ENCODE measurements around the gene ITPRIP. TPM values are rescaled to one million over a fixed set of nuclear protein-coding genes. Genes with fewer than 3 reads are reported as not detected.

Gene ITPRIP
- total and polyA plus RNA-seq, 2 of the 8 experiments (the other 6 are each of a cell fraction or from before 2014, with no cell fraction given), result 15.3 to 16.9 TPM

DNA sequence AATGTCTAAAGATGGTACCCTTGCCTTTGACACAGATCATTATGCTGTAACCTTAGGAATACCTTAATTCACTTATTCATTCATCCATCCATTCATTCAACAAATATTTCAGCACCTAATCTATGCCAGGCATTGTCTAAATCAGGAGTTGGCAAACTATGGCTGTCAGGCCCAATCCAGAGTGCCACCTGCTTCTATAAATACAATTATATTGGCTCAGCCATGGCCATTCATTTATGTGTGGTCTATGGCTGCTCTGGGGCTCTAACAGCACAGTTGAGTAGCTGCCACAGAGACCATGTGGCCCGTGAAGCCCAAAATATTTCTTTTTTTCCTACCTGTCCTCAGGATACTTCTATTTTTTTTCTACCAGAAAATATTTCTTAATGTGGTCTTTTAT, 6.0 kb upstream of the ITPRIP start (continued):
- TF ChIP-seq, protein P1, sequence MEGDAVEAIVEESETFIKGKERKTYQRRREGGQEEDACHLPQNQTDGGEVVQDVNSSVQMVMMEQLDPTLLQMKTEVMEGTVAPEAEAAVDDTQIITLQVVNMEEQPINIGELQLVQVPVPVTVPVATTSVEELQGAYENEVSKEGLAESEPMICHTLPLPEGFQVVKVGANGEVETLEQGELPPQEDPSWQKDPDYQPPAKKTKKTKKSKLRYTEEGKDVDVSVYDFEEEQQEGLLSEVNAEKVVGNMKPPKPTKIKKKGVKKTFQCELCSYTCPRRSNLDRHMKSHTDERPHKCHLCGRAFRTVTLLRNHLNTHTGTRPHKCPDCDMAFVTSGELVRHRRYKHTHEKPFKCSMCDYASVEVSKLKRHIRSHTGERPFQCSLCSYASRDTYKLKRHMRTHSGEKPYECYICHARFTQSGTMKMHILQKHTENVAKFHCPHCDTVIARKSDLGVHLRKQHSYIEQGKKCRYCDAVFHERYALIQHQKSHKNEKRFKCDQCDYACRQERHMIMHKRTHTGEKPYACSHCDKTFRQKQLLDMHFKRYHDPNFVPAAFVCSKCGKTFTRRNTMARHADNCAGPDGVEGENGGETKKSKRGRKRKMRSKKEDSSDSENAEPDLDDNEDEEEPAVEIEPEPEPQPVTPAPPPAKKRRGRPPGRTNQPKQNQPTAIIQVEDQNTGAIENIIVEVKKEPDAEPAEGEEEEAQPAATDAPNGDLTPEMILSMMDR (IDR thresholded peaks at IDR 0.05; ENCODE audit: control extremely low read depth in 1 of 3, insufficient read depth in 1 of 3, low read depth in 1 of 3, low read length in 3 of 3), result no peak
- TF ChIP-seq TBP (IDR thresholded peaks at IDR 0.05; ENCODE audit: low read depth, low read length) (no peak), SUZ12 (IDR thresholded peaks at IDR 0.05; ENCODE audit: low read length) (no peak), SP4 (IDR thresholded peaks at IDR 0.05; ENCODE audit: low read length) (no peak), YY1 (IDR thresholded peaks at IDR 0.05; ENCODE audit: low read depth, low read length) (no peak), BRCA1 (IDR thresholded peaks at IDR 0.05; ENCODE audit: low read depth, low read length) (no peak), TAF7 (optimal IDR thresholded peaks at IDR 0.05; ENCODE audit: borderline replicate concordance, low read depth, low read length) (no peak)

Data from H1 (cell line).